HepG2 (cell line): ENCODE measurements around the gene YAP1. TPM values are rescaled to one million over a fixed set of nuclear protein-coding genes. Genes with fewer than 3 reads are reported as not detected.

ENCODE experiments used
- ATAC-seq: fragments of 200-7000 bp; cut with Tn5 transposase; 3 replicates; pipeline ENCODE4 v1.9.1; 2020; ENCODE audit warnings: mild to moderate bottlenecking, moderate library complexity
- Bru-seq: library from RNA; stranded (reverse); fragments of 400-500 nt; gene quantifications from one replicate; lab custom pipeline; 2021; lab: Mats Ljungman, UMichigan
- BruChase-seq, 2 experiments: library from RNA; stranded (reverse); fragments of 400-500 nt; gene quantifications; one replicate each; lab custom pipeline; 2021; lab: Mats Ljungman, UMichigan
- BruUV-seq: library from RNA; stranded (reverse); fragments of 400-500 nt; replicated peaks from 2 replicates; lab custom pipeline; 2021; lab: Mats Ljungman, UMichigan
- CTCF ChIA-PET: fragments of 300-600 bp; formaldehyde crosslinking; extraction: SDS; loops from one replicate; lab custom pipeline; 2021; ENCODE audit warnings: low total read pairs, inconsistent platforms, low intra/inter-chr PET ratio; lab: Yijun Ruan, JAX
- POLR2A ChIA-PET: fragments of 350-600 bp; sonication (Branson Sonifier 250); formaldehyde crosslinking; loops from one replicate; lab custom pipeline; 2020; ENCODE audit warnings: antibody characterized with exemption, inconsistent platforms; lab: Yijun Ruan, JAX
- DNase-seq: peaks from one replicate; pipeline ENCODE4 v3.0.0-alpha.2; 2015; ENCODE audit warnings: low spot score
- FAIRE-seq: peaks from 3 replicates; lab custom pipeline; 2011; peaks lifted over from hg19 to GRCh38; lab: Jason Lieb, UNC
- H2AFZ ChIP-seq: one replicate; pipeline ENCODE4 v1.6.1; 2011; ENCODE audit warnings: low read length, inconsistent platforms
- H3K27ac ChIP-seq: fragments of 300-600 bp; 3 replicates; pipeline ENCODE4 v1.8.0; 2011; ENCODE audit warnings: mixed run types, mild to moderate bottlenecking, mixed read lengths, low read length, inconsistent platforms; ENCODE audit not compliant: insufficient read depth; ENCODE audit errors: extremely low read length
- H3K27me3 ChIP-seq, 2 experiments: fragments of 200-600 bp in 1 of 2; 2 replicates in 1 of 2; 3 replicates in 1 of 2; pipeline versions ENCODE4 v1.6.0 to v1.8.0; 2011; ENCODE audit warnings: low read length in 2 of 2, mild to moderate bottlenecking in 2 of 2, moderate library complexity in 2 of 2, inconsistent platforms in 1 of 2; ENCODE audit not compliant: insufficient read depth in 2 of 2, control insufficient read depth in 1 of 2
- H3K36me3 ChIP-seq, 2 experiments: fragments of 200-600 bp in 1 of 2; replicated peaks in 1 of 2; 2 replicates in 1 of 2; 3 replicates in 1 of 2; pipeline versions ENCODE4 v1.5.1 to v1.8.0; 2011; ENCODE audit warnings: low read length in 2 of 2, inconsistent platforms in 1 of 2; ENCODE audit not compliant: insufficient read depth in 2 of 2, control insufficient read depth in 1 of 2
- H3K4me1 ChIP-seq: 2 replicates; pipeline ENCODE4 v1.5.1; 2012; ENCODE audit warnings: low read length, inconsistent platforms; ENCODE audit not compliant: insufficient read depth
- H3K4me2 ChIP-seq: 2 replicates; pipeline ENCODE4 v1.6.0; 2011; ENCODE audit warnings: low read depth, low read length, inconsistent platforms
- H3K4me3 ChIP-seq, 3 experiments: fragments of 200-600 bp in 1 of 3; sonication (generic), shearing (Covaris generic) in 1 of 3; replicated peaks in 1 of 3; 2 replicates each; pipeline ENCODE4 v1.5.1; 2011 to 2016; ENCODE audit warnings: low read length in 3 of 3, inconsistent platforms in 2 of 3, low read depth in 2 of 3, mild to moderate bottlenecking in 2 of 3, control low read depth in 1 of 3, mixed read lengths in 1 of 3; ENCODE audit not compliant: insufficient read depth in 1 of 3
- H3K79me2 ChIP-seq: one replicate; pipeline ENCODE4 v1.6.1; 2011; ENCODE audit warnings: low read length, inconsistent platforms; ENCODE audit not compliant: insufficient read depth
- H3K9ac ChIP-seq: 2 replicates; pipeline ENCODE4 v1.6.0; 2011; ENCODE audit warnings: mild to moderate bottlenecking, low read depth, low read length, inconsistent platforms; ENCODE audit not compliant: insufficient read depth
- H3K9me3 ChIP-seq: 2 replicates; pipeline ENCODE4 v1.5.1; 2012; ENCODE audit warnings: mild to moderate bottlenecking, low read length
- H4K20me1 ChIP-seq: 2 replicates; pipeline ENCODE4 v1.6.0; 2011; ENCODE audit warnings: inconsistent platforms, mild to moderate bottlenecking, low read length, moderate library complexity; ENCODE audit not compliant: insufficient read depth
- DMAP1 ChIP-seq: IDR thresholded peaks from 2 replicates; pipeline ENCODE4 v1.6.1; 2016
- FOXP1 ChIP-seq, 2 experiments: fragments of 450-650 bp in 1 of 2; IDR thresholded peaks; 2 replicates each; pipeline ENCODE4 v1.6.1; 2017 to 2018; ENCODE audit warnings: antibody characterized with exemption in 1 of 2
- KIAA2018 ChIP-seq: sonication (generic); formaldehyde crosslinking; IDR thresholded peaks from 2 replicates; pipeline ENCODE4 v1.5.0; 2020; ENCODE audit warnings: mild to moderate bottlenecking, missing genetic modification reagents, borderline replicate concordance
- ZNF75D ChIP-seq: sonication (generic); formaldehyde crosslinking; IDR thresholded peaks from 2 replicates; pipeline ENCODE4 v1.8.1; 2023; ENCODE audit warnings: missing genetic modification reagents, mild to moderate bottlenecking, borderline replicate concordance
- WGBS: methylation state at CpG from one replicate; pipeline ENCODE4 v1.1.6; 2017; ENCODE audit warnings: low lambda C conversion rate; 5-methylcytosine and 5-hydroxymethylcytosine counted together
- in situ Hi-C: cut with HindIII; loops from 2 replicates; pipeline ENCODE4 v1.10.0; 2017; ENCODE audit warnings: low pct_unique_long_range_greater_than_20kb; ENCODE audit not compliant: extremely low pct_ligation_motif_present
- intact Hi-C: fragments of 100-400 bp; cut with micrococcal nuclease; formaldehyde crosslinking; loops from one replicate; pipeline ENCODE4 v1.10.0; 2022; ENCODE audit not compliant: unreplicated experiment
- long read RNA-seq, 2 experiments: library from RNA in 1 of 2; library from polyadenylated mRNA in 1 of 2; stranded (forward) in 1 of 2; unstranded in 1 of 2; transcript quantifications; one replicate each; pipeline ENCODE4 v2.0.0, GENCODE V29; 2019 to 2022
- polyA minus RNA-seq, 3 experiments: library from RNA; depleted of rRNA, polyadenylated mRNA; stranded (reverse); fragments of >200 nt; gene quantifications; 2 replicates each; pipeline ENCODE4 v1.2.3, GENCODE V29; 2011; ENCODE audit warnings: low replicate concordance in 1 of 3
- polyA plus RNA-seq, 8 experiments: library from polyadenylated mRNA; depleted of rRNA in 3 of 8; stranded (reverse) in 7 of 8; unstranded in 1 of 8; fragments of >200 nt; fragmentation: Illumina TruSeq in 4 of 8; extraction: Trizol in 4 of 8; gene quantifications; 2 replicates each; pipeline versions ENCODE4 v1.2.1 to v1.2.3, GENCODE V29; 2011 to 2016; ENCODE audit warnings: low read depth in 4 of 8, missing spikeins in 1 of 8, mixed read lengths in 1 of 8; ENCODE audit not compliant: insufficient read depth in 1 of 8
- total RNA-seq, 5 experiments: library from RNA; depleted of rRNA; stranded (reverse); fragments of >200 nt; fragmentation: Illumina TruSeq; extraction: Trizol; gene quantifications; 2 replicates each; pipeline ENCODE4 v1.2.3, GENCODE V29; 2016; ENCODE audit warnings: low read depth in 1 of 5
- TF ChIP-seq, protein P1 (sequence below): conservative IDR thresholded peaks from 2 replicates; pipeline ENCODE4 v1.6.1; 2018; ENCODE audit warnings: missing genetic modification reagents
- TF ChIP-seq, protein P2 (sequence below): sonication (generic); formaldehyde crosslinking; IDR thresholded peaks from 2 replicates; pipeline ENCODE4 v1.4.0; 2020; ENCODE audit warnings: mild to moderate bottlenecking, missing genetic modification reagents

The YAP1 gene
- total RNA-seq (2016; rRNA removed; fragmentation: Illumina TruSeq; extraction: Trizol) (91.0 and 108 TPM in 2 replicates), polyA plus RNA-seq (2011; rRNA removed) (54.6 and 59.5 TPM in 2 replicates), polyA minus RNA-seq (2011; rRNA and poly(A)+ RNA removed; ENCODE audit: low replicate concordance) (196 and 205 TPM in 2 replicates), Bru-seq, nascent RNA (percentile 98 among the genes with signal in this experiment), BruChase-seq, experiment 1, labeled RNA remaining after a 6-hour chase (percentile 97 among the genes with signal in this experiment), BruChase-seq, experiment 2, labeled RNA remaining after a 2-hour chase (percentile 96 among the genes with signal in this experiment)
- 18.3 and 18.7 TPM in 2 replicates for total RNA-seq (2016; cell fraction: cytosol; rRNA removed; fragmentation: Illumina TruSeq; extraction: Trizol; ENCODE audit: low read depth)
- total RNA-seq (2016; cell fraction: insoluble cytoplasmic fraction; rRNA removed; fragmentation: Illumina TruSeq; extraction: Trizol), result 92.8 and 93.3 TPM in 2 replicates
- 49.6 and 53.1 TPM in 2 replicates for total RNA-seq (2016; cell fraction: membrane; rRNA removed; fragmentation: Illumina TruSeq; extraction: Trizol)
- total RNA-seq (2016; cell fraction: nucleus; rRNA removed; fragmentation: Illumina TruSeq; extraction: Trizol), result 71.2 and 71.8 TPM in 2 replicates
- polyA plus RNA-seq (2011; cell fraction: cytosol; rRNA removed), result 43.4 and 52.7 TPM in 2 replicates
- 55.8 and 69.5 TPM in 2 replicates for polyA plus RNA-seq (2011; cell fraction: nucleus; rRNA removed)
- polyA plus RNA-seq (2012), result 49.5 and 56.9 TPM in 2 replicates
- polyA plus RNA-seq (2016; cell fraction: cytosol; fragmentation: Illumina TruSeq; extraction: Trizol; ENCODE audit: low read depth), result 10.2 and 10.9 TPM in 2 replicates
- 81.7 and 83.7 TPM in 2 replicates for polyA plus RNA-seq (2016; cell fraction: insoluble cytoplasmic fraction; fragmentation: Illumina TruSeq; extraction: Trizol; ENCODE audit: low read depth)
- polyA plus RNA-seq (2016; cell fraction: membrane; fragmentation: Illumina TruSeq; extraction: Trizol; ENCODE audit: low read depth), result 22.9 and 23.0 TPM in 2 replicates
- 74.1 and 74.4 TPM in 2 replicates for polyA plus RNA-seq (2016; cell fraction: nucleus; fragmentation: Illumina TruSeq; extraction: Trizol; ENCODE audit: insufficient read depth, low read depth)
- polyA minus RNA-seq (2011; cell fraction: cytosol; rRNA and poly(A)+ RNA removed), result 79.4 and 97.8 TPM in 2 replicates
- polyA minus RNA-seq (2011; cell fraction: nucleus; rRNA and poly(A)+ RNA removed), result 115 and 136 TPM in 2 replicates
- long read RNA-seq, experiment 1, full-length matches to known transcripts, result 5 of 17 reads
- long read RNA-seq, experiment 1, partial matches to known transcripts, result 1 of 17 reads
- long read RNA-seq, experiment 1, other reads (novel, unspliced or antisense), result 11 of 17 reads
- long read RNA-seq, experiment 2, full-length matches to known transcripts, result 20 of 192 reads
- long read RNA-seq, experiment 2, partial matches to known transcripts, result 17 of 192 reads
- long read RNA-seq, experiment 2, other reads (novel, unspliced or antisense), result 155 of 192 reads

DNA sequence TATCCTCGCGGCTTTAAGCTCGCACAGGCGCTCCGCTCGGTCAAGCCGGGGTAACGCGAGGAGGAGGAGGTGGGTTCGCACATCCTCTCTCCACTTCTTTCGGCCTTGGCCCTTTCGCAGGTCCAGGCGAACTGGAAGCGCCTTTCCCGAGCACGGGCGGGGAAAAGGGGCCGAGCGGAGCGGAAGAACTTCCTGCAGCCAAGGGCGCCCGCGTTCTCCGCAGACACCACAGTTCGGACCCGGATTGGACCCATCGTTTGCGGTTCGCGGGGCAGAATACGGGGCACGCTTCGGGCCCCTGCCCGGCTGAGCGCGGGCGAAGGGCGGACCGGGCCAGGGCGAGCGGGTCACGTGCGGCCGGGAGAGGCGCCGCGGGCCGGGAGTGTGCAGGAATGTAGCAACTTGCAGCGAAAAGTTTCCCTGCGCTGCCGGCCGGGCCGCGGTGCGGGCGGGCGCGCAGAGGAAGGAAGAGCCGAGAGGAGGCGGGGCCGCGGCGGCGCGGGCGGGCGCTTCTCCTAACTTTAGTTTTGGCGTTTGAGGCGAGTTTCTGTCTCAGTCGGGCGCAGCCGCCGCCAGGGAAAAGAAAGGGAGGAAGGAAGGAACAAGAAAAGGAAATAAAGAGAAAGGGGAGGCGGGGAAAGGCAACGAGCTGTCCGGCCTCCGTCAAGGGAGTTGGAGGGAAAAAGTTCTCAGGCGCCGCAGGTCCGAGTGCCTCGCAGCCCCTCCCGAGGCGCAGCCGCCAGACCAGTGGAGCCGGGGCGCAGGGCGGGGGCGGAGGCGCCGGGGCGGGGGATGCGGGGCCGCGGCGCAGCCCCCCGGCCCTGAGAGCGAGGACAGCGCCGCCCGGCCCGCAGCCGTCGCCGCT is at the start of gene YAP1:
Gene YAP1, plus strand, starts transcription at position 552 of the 865 bp plus-strand sequence. CDS start 402 bp downstream, outside the sequence.
- no TSS peak for BruUV-seq
- Histone ChIP-seq H3K4me3 (peak within 1 kb of the TSS; percentile 88 to 97 (median 93)), H2AFZ (no peak within 1 kb of the TSS), H3K27ac (peak within 1 kb of the TSS; percentile 98), H3K4me2 (peak within 1 kb of the TSS; percentile 86), H3K79me2 (peaks cover 48% of the 10 kb centered on the region), H3K36me3 (no peaks in the 10 kb centered on the region), H4K20me1 (no peaks in the 10 kb centered on the region), H3K9me3 (no peaks in the 10 kb centered on the region), H3K4me1 (peaks cover 32% of the 10 kb centered on the region), H3K9ac (peak within 1 kb of the TSS; percentile 97), H3K27me3 (no peaks in the 10 kb centered on the region; a peak in 1 of 5 replicates)
- intact Hi-C loops, result loop anchor here (5.0 to 10.0 kb wide), 4 partner anchors 103 to 495 kb away; partner anchors contain the start of genes ANGPTL5 and CEP126
- FAIRE-seq (no peak), DNase-seq (peak; percentile 83), ATAC-seq (peak; percentile 79)
- POLR2A ChIA-PET, result interaction anchor here (0.6 to 1.4 kb wide), 6 partner anchors 10 to 169 kb away, joined by 3 to 8 read pairs (median 4); no protein-coding TSS in a partner anchor
- 1% methylated on average over 54 of the region's 104 CpGs for WGBS
- CTCF ChIA-PET, result no interaction called here
- in situ Hi-C loops, result no loop called here
- TF ChIP-seq, protein P1, sequence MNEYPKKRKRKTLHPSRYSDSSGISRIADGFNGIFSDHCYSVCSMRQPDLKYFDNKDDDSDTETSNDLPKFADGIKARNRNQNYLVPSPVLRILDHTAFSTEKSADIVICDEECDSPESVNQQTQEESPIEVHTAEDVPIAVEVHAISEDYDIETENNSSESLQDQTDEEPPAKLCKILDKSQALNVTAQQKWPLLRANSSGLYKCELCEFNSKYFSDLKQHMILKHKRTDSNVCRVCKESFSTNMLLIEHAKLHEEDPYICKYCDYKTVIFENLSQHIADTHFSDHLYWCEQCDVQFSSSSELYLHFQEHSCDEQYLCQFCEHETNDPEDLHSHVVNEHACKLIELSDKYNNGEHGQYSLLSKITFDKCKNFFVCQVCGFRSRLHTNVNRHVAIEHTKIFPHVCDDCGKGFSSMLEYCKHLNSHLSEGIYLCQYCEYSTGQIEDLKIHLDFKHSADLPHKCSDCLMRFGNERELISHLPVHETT, result no peak; the same call in 1 of the 2 replicates
- TF ChIP-seq DMAP1 (peak; percentile 83), ZNF75D (CRISPR knock-in tag) (no peak), KIAA2018 (CRISPR knock-in tag) (0 out of 2 replicates have a peak, but pooled peaks have one; percentile 55), FOXP1 (IDR thresholded peaks at IDR 0.05) (no peak), FOXP1 (CRISPR knock-in tag; IDR thresholded peaks at IDR 0.05) (no peak)
- TF ChIP-seq, protein P2, sequence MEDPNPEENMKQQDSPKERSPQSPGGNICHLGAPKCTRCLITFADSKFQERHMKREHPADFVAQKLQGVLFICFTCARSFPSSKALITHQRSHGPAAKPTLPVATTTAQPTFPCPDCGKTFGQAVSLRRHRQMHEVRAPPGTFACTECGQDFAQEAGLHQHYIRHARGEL, result no peak
